Stomach (tissue), 9 donors: Measurements from ENCODE around the gene EGF. TPM values are rescaled to one million over a fixed set of nuclear protein-coding genes. Genes with fewer than 3 reads are reported as not detected.

ENCODE experiments used
- DNase-seq, 2 donors: peaks; one replicate each; pipeline versions ENCODE4 v3.0.0 to v3.0.0-alpha.2; 2013 to 2019
- H3K27ac ChIP-seq, 5 donors: fragments of 200-600 bp in 4 of 5; sonication (generic) in 4 of 5; one replicate each; pipeline ENCODE4 v1.5.1; 2013 to 2019; ENCODE audit warnings: mild to moderate bottlenecking in 1 of 5, moderate library complexity in 1 of 5
- H3K27me3 ChIP-seq, 3 donors: fragments of 200-600 bp; sonication (generic); one replicate each; pipeline ENCODE4 v1.5.1; 2017 to 2019; ENCODE audit warnings: mixed run types in 1 of 3
- H3K36me3 ChIP-seq, 4 donors: fragments of 200-600 bp; sonication (generic); 1 replicate in 3 of 4; 2 replicates in 1 of 4; pipeline ENCODE4 v1.5.1; 2016 to 2019
- H3K4me1 ChIP-seq, 4 donors: fragments of 200-600 bp; sonication (generic); one replicate each; pipeline ENCODE4 v1.5.1; 2016 to 2019
- H3K4me3 ChIP-seq, 4 donors: fragments of 200-600 bp; sonication (generic) in 3 of 4; one replicate each; pipeline ENCODE4 v1.5.1; 2016 to 2019; ENCODE audit warnings: mild to moderate bottlenecking in 1 of 4
- H3K9me3 ChIP-seq, 4 donors: fragments of 200-600 bp; sonication (generic); one replicate each; pipeline ENCODE4 v1.5.1; 2016 to 2019
- EP300 ChIP-seq: sonication (generic); formaldehyde crosslinking; IDR thresholded peaks from one replicate; pipeline ENCODE4 v1.6.1; 2017; ENCODE audit warnings: antibody characterized with exemption
- POLR2A ChIP-seq, 4 donors: fragments of 450-650 bp; IDR thresholded peaks; one replicate each; pipeline ENCODE4 v1.6.1; 2016; ENCODE audit warnings: antibody characterized with exemption in 4 of 4, control low read depth in 2 of 4, mild to moderate bottlenecking in 1 of 4, moderate library complexity in 1 of 4
- POLR2AphosphoS5 ChIP-seq, 3 donors: sonication (generic); formaldehyde crosslinking; IDR thresholded peaks; one replicate each; pipeline ENCODE4 v1.6.1; 2016; ENCODE audit warnings: antibody characterized with exemption in 3 of 3
- WGBS, 5 donors: extraction: QIAGEN DNeasy Blood & Tissue Kit in 3 of 5; methylation state at CpG; one replicate each; pipeline versions ENCODE4 v1.1.5 to v1.1.7; 2013 to 2018; 5-methylcytosine and 5-hydroxymethylcytosine counted together
- intact Hi-C: fragments of 100-400 bp; cut with DNase I; formaldehyde crosslinking; loops from one replicate; pipeline ENCODE4 v1.15.1; 2023; ENCODE audit warnings: low total_unique reads
- polyA plus RNA-seq, 3 donors: library from polyadenylated mRNA; stranded (reverse); fragments of 200-250 nt; gene quantifications; one replicate each; pipeline ENCODE4 v1.2.3, GENCODE V29; 2013
- total RNA-seq, 5 donors: library from RNA; depleted of rRNA; stranded (reverse); fragments of >200 nt; gene quantifications; one replicate each; pipeline versions ENCODE4 v1.1.0 to v1.2.3, GENCODE V29; 2014 to 2016
- TF ChIP-seq, protein P1 (sequence below), 7 experiments: fragments of 450-650 bp in 4 of 7; fragments of 200-600 bp in 3 of 7; sonication (generic) in 3 of 7; IDR thresholded peaks; one replicate each; pipeline ENCODE4 v1.5.1; 2016 to 2019; ENCODE audit warnings: antibody characterized with exemption in 7 of 7, control low read depth in 2 of 7, mild to moderate bottlenecking in 1 of 7
- donor health status: healthy with polysubstance abuse.
- donor health status: Bipolar disorder and iron deficiency.
- donor health status: healthy.

The EGF gene
- total and polyA plus RNA-seq, 8 donors, result 0.20 to 0.37 TPM; not detected in 6

DNA sequence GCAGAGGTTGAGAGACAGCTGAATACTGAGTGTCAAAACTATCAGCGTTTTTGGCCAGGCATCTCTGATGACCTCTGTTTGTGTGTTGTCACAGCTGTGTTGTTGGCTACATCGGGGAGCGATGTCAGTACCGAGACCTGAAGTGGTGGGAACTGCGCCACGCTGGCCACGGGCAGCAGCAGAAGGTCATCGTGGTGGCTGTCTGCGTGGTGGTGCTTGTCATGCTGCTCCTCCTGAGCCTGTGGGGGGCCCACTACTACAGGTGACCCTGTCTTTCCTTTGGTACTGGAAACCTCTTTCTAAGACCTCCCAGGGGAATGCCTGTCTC, 86.9 kb downstream of the EGF start:
- Histone ChIP-seq H3K4me1 (no peaks in the 10 kb centered on the region), H3K27me3 (peaks cover 0 to 39% (median 0%) of the 10 kb centered on the region in 3 donors), H3K9me3 (no peaks in the 10 kb centered on the region), H3K27ac (no peak overlapping the region), H3K36me3 (no peaks in the 10 kb centered on the region), H3K4me3 (no peak overlapping the region)
- TF ChIP-seq POLR2A (IDR thresholded peaks at IDR 0.05) (no peak), EP300 (no peak), POLR2AphosphoS5 (IDR thresholded peaks at IDR 0.05) (no peak)
- TF ChIP-seq, protein P1, sequence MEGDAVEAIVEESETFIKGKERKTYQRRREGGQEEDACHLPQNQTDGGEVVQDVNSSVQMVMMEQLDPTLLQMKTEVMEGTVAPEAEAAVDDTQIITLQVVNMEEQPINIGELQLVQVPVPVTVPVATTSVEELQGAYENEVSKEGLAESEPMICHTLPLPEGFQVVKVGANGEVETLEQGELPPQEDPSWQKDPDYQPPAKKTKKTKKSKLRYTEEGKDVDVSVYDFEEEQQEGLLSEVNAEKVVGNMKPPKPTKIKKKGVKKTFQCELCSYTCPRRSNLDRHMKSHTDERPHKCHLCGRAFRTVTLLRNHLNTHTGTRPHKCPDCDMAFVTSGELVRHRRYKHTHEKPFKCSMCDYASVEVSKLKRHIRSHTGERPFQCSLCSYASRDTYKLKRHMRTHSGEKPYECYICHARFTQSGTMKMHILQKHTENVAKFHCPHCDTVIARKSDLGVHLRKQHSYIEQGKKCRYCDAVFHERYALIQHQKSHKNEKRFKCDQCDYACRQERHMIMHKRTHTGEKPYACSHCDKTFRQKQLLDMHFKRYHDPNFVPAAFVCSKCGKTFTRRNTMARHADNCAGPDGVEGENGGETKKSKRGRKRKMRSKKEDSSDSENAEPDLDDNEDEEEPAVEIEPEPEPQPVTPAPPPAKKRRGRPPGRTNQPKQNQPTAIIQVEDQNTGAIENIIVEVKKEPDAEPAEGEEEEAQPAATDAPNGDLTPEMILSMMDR (IDR thresholded peaks at IDR 0.05), result no peak
- intact Hi-C loops, result no loop called here
- no peak for DNase-seq
- 63 to 76% (median 70%) methylated on average over 9 of the region's 9 CpGs for WGBS, 5 donors

DNA sequence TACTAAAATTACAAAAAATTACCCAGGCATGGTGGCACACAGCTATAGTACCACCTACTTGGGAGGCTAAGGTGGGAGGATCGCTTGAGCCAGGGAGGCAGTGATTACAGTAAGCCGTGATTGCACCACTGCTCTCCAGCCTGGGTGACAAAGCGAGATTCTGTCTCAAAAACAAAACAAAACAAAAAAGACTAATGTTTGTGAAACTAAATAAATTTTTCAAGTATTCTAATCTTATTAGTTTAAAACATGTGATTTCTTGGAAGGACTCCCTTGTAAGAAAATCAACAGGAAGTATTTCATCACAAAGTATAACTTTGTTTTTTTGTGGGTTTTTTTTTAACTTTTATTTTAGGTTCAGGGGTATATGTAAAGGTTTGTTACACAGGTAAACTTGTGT, 89.6 kb downstream of the EGF start:
- H3K4me1 ChIP-seq, result no peaks in the 10 kb centered on the region
- H3K4me3 ChIP-seq, result no peak overlapping the region
- TF ChIP-seq POLR2A (IDR thresholded peaks at IDR 0.05), result no peak
- no peak for TF ChIP-seq POLR2AphosphoS5 (IDR thresholded peaks at IDR 0.05)
- TF ChIP-seq, protein P1 (IDR thresholded peaks at IDR 0.05), result no peak
- no peak for TF ChIP-seq EP300
- no peaks in the 10 kb centered on the region for H3K9me3 ChIP-seq
- DNase-seq, result no peak
- WGBS, 5 donors, result 50 to 71% (median 55%) methylated on average over 3 of the region's 3 CpGs
- no peak overlapping the region for H3K27ac ChIP-seq
- no peaks in the 10 kb centered on the region for H3K36me3 ChIP-seq
- intact Hi-C loops, result loop anchor here (5.0 kb wide), 1 partner anchor 515 kb away; no protein-coding TSS in a partner anchor
- peaks cover 0 to 27% (median 0%) of the 10 kb centered on the region in 3 donors for H3K27me3 ChIP-seq

DNA sequence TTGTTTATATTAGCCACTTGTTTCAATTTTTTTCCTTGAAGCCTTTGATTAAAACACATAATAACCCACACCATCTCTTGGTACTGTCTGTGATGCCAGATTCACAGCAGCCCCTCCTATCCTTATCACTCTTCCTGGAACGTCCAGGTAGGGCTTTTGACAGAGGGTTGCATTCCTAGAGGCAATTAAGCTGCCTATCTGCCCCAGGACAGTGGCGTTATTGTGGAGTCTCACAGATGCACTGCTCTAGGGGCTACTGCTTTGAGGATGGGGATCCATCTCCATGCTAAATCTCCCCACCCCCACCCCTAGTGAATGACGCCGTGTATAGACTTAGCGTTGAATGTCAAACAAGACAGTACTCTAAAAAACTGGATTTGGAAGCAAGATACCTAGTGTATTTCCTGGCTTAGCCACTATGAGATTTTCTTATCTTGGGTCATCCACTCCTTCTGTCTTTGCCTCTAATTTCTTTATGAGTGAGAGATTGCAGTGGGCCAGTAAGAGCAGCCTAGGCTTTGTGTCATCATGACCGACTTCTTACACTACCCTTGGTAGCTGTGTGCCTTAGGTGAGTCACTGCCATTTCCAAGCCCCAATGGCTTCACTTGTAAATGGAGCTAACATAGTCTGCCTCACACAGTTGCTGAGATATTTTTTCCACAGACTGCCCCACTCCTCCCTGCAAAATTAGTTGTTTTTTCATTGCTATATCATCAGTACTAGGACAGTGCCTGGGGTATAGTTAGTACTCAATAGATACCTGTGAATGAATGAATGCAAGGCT, 90.9 kb downstream of the EGF start:
- Histone ChIP-seq H3K4me3 (no peak overlapping the region), H3K9me3 (no peaks in the 10 kb centered on the region), H3K4me1 (no peaks in the 10 kb centered on the region), H3K27ac (no peak overlapping the region), H3K27me3 (peaks cover 0 to 24% (median 0%) of the 10 kb centered on the region in 3 donors), H3K36me3 (no peaks in the 10 kb centered on the region)
- no peak for TF ChIP-seq POLR2AphosphoS5 (IDR thresholded peaks at IDR 0.05)
- TF ChIP-seq, protein P1 (IDR thresholded peaks at IDR 0.05), result no peak
- no peak for TF ChIP-seq EP300
- TF ChIP-seq POLR2A (IDR thresholded peaks at IDR 0.05), result no peak
- DNase-seq, result no peak
- intact Hi-C loops, result loop anchor here (5.0 kb wide), 1 partner anchor 514 kb away; no protein-coding TSS in a partner anchor
- WGBS, 5 donors, result 45 to 62% (median 54%) methylated on average over 6 of the region's 6 CpGs

DNA sequence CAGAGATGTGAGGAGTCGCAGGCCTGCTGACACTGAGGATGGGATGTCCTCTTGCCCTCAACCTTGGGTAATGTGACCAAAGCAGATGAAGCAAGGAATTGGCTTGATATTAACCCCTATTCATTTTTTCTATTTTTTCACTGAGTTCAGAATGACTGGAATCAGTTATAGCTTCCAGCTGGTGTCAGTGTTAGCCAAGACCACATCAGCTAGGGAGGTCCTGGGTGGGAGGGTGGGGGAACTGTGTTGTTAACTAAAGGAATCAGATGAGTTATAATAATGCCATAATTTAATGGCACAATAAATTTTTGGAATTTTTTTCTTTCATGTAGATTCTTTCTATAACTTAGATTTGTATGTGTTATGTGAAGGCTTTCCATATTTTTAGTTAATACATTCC, 91.9 kb downstream of the EGF start:
- Histone ChIP-seq H3K36me3 (no peaks in the 10 kb centered on the region), H3K4me1 (no peaks in the 10 kb centered on the region), H3K27ac (no peak overlapping the region), H3K4me3 (no peak overlapping the region), H3K9me3 (no peaks in the 10 kb centered on the region), H3K27me3 (peaks cover 0 to 20% (median 0%) of the 10 kb centered on the region in 3 donors)
- intact Hi-C loops, result loop anchor here (5.0 kb wide), 1 partner anchor 513 kb away; no protein-coding TSS in a partner anchor
- TF ChIP-seq, protein P1 (IDR thresholded peaks at IDR 0.05), result no peak
- TF ChIP-seq EP300 (no peak), POLR2AphosphoS5 (IDR thresholded peaks at IDR 0.05) (no peak), POLR2A (IDR thresholded peaks at IDR 0.05) (no peak)
- peak in 1 of 2 donors; percentile 13 for DNase-seq
- WGBS, 5 donors, result 90 to 100% (median 96%) methylated on average over 1 of the region's 1 CpG
